Ascending aorta (tissue), 2 donors: ENCODE results near the gene NLRC3. TPM values are rescaled to one million over a fixed set of nuclear protein-coding genes. Genes with fewer than 3 reads are reported as not detected.

ENCODE experiments used
- DNase-seq, 2 donors: peaks; one replicate each; pipeline ENCODE4 v3.0.0-alpha.2; 2019; ENCODE audit warnings: low spot score in 2 of 2
- H3K27ac ChIP-seq, 2 donors: fragments of 200-600 bp; sonication (generic); one replicate each; pipeline ENCODE4 v1.5.1; 2016 to 2017; ENCODE audit warnings: mild to moderate bottlenecking in 1 of 2
- H3K27me3 ChIP-seq: fragments of 200-600 bp; sonication (generic); one replicate; pipeline ENCODE4 v1.5.1; 2017
- H3K36me3 ChIP-seq, 2 donors: fragments of 200-600 bp; sonication (generic); one replicate each; pipeline ENCODE4 v1.5.1; 2016
- H3K4me1 ChIP-seq, 2 donors: fragments of 200-600 bp; sonication (generic); one replicate each; pipeline ENCODE4 v1.5.1; 2016 to 2017; ENCODE audit warnings: mild to moderate bottlenecking in 1 of 2
- H3K4me3 ChIP-seq, 2 donors: fragments of 200-600 bp; sonication (generic); one replicate each; pipeline ENCODE4 v1.5.1; 2016 to 2017; ENCODE audit warnings: mild to moderate bottlenecking in 1 of 2
- H3K9me3 ChIP-seq, 2 donors: fragments of 200-600 bp; sonication (generic); one replicate each; pipeline ENCODE4 v1.5.1; 2016
- intact Hi-C: fragments of 100-400 bp; cut with DNase I; formaldehyde crosslinking; loops from one replicate; pipeline ENCODE4 v1.15.1; 2023
- total RNA-seq: library from RNA; depleted of rRNA; stranded (reverse); fragments of >200 nt; gene quantifications from one replicate; pipeline ENCODE4 v1.1.0, GENCODE V29; 2016
- TF ChIP-seq, protein P1 (sequence below), 3 experiments: fragments of 200-600 bp in 2 of 3; fragments of 450-650 bp in 1 of 3; sonication (generic) in 2 of 3; IDR thresholded peaks; one replicate each; pipeline ENCODE4 v1.5.1; 2016 to 2019; ENCODE audit warnings: antibody characterized with exemption in 3 of 3, mild to moderate bottlenecking in 1 of 3, moderate library complexity in 1 of 3

NLRC3 gene
- total RNA-seq, 1 donor from 2014 or later, result 2.1 TPM

DNA sequence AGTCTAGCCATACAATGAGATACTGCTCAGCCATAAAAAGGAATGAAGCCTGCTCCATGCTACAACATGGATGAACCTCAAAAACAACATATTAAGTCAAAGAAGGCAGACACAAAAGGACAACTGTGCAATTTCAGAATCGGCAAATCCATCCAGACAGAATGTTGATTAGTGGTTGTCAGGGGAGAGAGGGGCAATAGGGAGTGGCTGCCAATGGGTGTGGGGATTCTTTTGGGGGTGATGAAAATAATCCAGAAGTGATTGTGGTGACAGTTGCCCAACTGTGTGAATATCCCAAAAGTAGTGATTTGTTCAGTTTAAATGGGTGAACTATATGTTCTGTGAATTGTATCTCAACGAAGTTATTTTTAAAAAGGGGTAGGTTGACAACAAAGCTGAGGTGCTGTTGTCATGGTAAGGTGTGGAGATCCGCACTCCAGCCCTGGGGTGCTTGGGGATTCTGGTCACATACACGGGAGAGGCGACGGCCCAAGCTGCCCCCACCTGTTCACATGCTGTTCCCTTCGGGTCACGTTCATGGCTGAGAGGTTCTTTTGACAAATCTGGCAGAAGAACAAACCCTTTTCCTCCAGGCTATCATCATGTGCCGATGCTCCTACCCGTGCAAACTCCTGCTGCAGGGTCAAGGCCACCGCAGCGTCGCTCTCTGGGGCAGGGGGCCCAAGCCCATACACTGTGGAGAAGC is 24.6 kb upstream of the NLRC3 start:
- Histone ChIP-seq H3K27ac (no peak overlapping the region), H3K36me3 (peaks cover 17 to 33% of the 10 kb centered on the region in 2 donors), H3K9me3 (no peaks in the 10 kb centered on the region), H3K27me3 (no peaks in the 10 kb centered on the region), H3K4me3 (no peak overlapping the region), H3K4me1 (no peaks in the 10 kb centered on the region)
- DNase-seq, result no peak
- intact Hi-C loops, result no loop called here
- TF ChIP-seq, protein P1, sequence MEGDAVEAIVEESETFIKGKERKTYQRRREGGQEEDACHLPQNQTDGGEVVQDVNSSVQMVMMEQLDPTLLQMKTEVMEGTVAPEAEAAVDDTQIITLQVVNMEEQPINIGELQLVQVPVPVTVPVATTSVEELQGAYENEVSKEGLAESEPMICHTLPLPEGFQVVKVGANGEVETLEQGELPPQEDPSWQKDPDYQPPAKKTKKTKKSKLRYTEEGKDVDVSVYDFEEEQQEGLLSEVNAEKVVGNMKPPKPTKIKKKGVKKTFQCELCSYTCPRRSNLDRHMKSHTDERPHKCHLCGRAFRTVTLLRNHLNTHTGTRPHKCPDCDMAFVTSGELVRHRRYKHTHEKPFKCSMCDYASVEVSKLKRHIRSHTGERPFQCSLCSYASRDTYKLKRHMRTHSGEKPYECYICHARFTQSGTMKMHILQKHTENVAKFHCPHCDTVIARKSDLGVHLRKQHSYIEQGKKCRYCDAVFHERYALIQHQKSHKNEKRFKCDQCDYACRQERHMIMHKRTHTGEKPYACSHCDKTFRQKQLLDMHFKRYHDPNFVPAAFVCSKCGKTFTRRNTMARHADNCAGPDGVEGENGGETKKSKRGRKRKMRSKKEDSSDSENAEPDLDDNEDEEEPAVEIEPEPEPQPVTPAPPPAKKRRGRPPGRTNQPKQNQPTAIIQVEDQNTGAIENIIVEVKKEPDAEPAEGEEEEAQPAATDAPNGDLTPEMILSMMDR (IDR thresholded peaks at IDR 0.05), result no peak

- intact Hi-C loops, result no loop called here
- Histone ChIP-seq H3K27me3 (no peaks in the 10 kb centered on the region), H3K36me3 (peaks cover 14 to 31% of the 10 kb centered on the region in 2 donors), H3K9me3 (no peaks in the 10 kb centered on the region), H3K4me1 (no peaks in the 10 kb centered on the region), H3K4me3 (no peak overlapping the region), H3K27ac (no peak overlapping the region)
- TF ChIP-seq, protein P1 (IDR thresholded peaks at IDR 0.05), result no peak
- DNase-seq, result no peak
Measured at GRCh38 chr16:3599922-3600321, 22.7 kb upstream of the NLRC3 start.

GRCh38 chr16:3599121-3599520 is 21.9 kb upstream of the NLRC3 start:
- Histone ChIP-seq H3K27me3 (no peaks in the 10 kb centered on the region), H3K4me3 (no peak overlapping the region), H3K27ac (no peak overlapping the region), H3K9me3 (no peaks in the 10 kb centered on the region), H3K36me3 (peaks cover 9 to 36% of the 10 kb centered on the region in 2 donors), H3K4me1 (no peaks in the 10 kb centered on the region)
- intact Hi-C loops, result no loop called here
- TF ChIP-seq, protein P1 (IDR thresholded peaks at IDR 0.05), result no peak
- DNase-seq, result no peak

DNA sequence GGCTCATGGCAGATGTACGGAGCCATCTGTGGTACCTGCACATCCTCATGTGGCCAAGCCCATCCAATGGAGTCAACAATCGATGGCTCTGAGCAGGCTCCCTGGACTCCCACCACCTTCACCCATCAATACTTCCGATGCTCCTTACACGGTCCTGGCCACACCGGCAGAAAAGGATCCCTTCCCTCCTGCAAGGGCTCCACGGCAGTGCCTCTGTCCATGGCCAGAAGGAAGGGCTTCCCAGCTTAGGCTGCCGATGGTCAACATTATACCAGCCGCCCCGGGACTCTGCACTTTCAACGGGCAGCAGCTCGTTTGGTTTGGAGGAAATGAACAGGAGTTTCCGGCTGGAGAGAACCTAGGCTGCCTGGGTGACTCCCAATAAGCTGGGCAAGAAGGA is 21.0 kb upstream of the NLRC3 start:
- TF ChIP-seq, protein P1 (IDR thresholded peaks at IDR 0.05), result no peak
- intact Hi-C loops, result no loop called here
- no peaks in the 10 kb centered on the region for H3K9me3 ChIP-seq
- H3K27me3 ChIP-seq, result no peaks in the 10 kb centered on the region
- DNase-seq, result no peak
- no peak overlapping the region for H3K27ac ChIP-seq
- no peaks in the 10 kb centered on the region for H3K4me1 ChIP-seq
- H3K4me3 ChIP-seq, result no peak overlapping the region
- H3K36me3 ChIP-seq, result peaks cover 7 to 32% of the 10 kb centered on the region in 2 donors

- Histone ChIP-seq H3K4me3 (no peak overlapping the region), H3K9me3 (no peaks in the 10 kb centered on the region), H3K27me3 (no peaks in the 10 kb centered on the region), H3K36me3 (peaks cover 7 to 26% of the 10 kb centered on the region in 2 donors), H3K4me1 (no peaks in the 10 kb centered on the region), H3K27ac (no peak overlapping the region)
- DNase-seq, result no peak
- intact Hi-C loops, result no loop called here
- TF ChIP-seq, protein P1 (IDR thresholded peaks at IDR 0.05), result no peak
Measured at GRCh38 chr16:3597676-3598075, 20.5 kb upstream of the NLRC3 start.
